MM.1S (cell line): ENCODE measurements around the gene IGHMBP2.

Experiments
- DNase-seq: peaks from one replicate; pipeline ENCODE4 v3.0.0-alpha.2; 2015
- H2AFZ ChIP-seq: fragments of 300-600 bp; sonication (generic); 2 replicates; pipeline ENCODE4 v1.6.0; 2016; ENCODE audit warnings: antibody characterized with exemption, low read length
- H3F3A ChIP-seq: fragments of 300-600 bp; sonication (generic); 2 replicates; pipeline ENCODE4 v1.6.1; 2016; ENCODE audit warnings: mild to moderate bottlenecking, antibody characterized with exemption, low read length, moderate library complexity, mixed read lengths; ENCODE audit not compliant: insufficient read depth
- H3K27ac ChIP-seq: fragments of 300-600 bp; sonication (generic); 2 replicates; pipeline ENCODE4 v1.5.1; 2016; ENCODE audit warnings: mild to moderate bottlenecking, low read length
- H3K27me3 ChIP-seq: fragments of 300-600 bp; sonication (generic); replicated peaks from 2 replicates; pipeline ENCODE4 v1.6.0; 2016; ENCODE audit warnings: low read length; ENCODE audit not compliant: insufficient read depth
- H3K36me3 ChIP-seq: fragments of 300-600 bp; sonication (generic); replicated peaks from 2 replicates; pipeline ENCODE4 v1.6.1; 2016; ENCODE audit warnings: mild to moderate bottlenecking, low read length, mixed read lengths; ENCODE audit not compliant: insufficient read depth
- H3K4me1 ChIP-seq: fragments of 300-600 bp; sonication (generic); 2 replicates; pipeline ENCODE4 v1.6.1; 2016; ENCODE audit warnings: low read length, mixed read lengths
- H3K4me2 ChIP-seq: fragments of 300-600 bp; sonication (generic); 2 replicates; pipeline ENCODE4 v1.6.0; 2016; ENCODE audit warnings: low read depth, low read length
- H3K4me3 ChIP-seq: fragments of 300-600 bp; sonication (generic); 2 replicates; pipeline ENCODE4 v1.5.1; 2016; ENCODE audit warnings: low read length, mixed read lengths
- H3K79me2 ChIP-seq: fragments of 300-600 bp; sonication (generic); 2 replicates; pipeline ENCODE4 v1.6.1; 2016; ENCODE audit warnings: mixed run types, low read length, mixed read lengths
- H3K9ac ChIP-seq: fragments of 300-600 bp; sonication (generic); 2 replicates; pipeline ENCODE4 v1.6.1; 2016; ENCODE audit warnings: low read length, mixed read lengths
- H3K9me2 ChIP-seq: fragments of 300-600 bp; sonication (generic); replicated peaks from 2 replicates; pipeline ENCODE4 v1.6.1; 2016; ENCODE audit warnings: mild to moderate bottlenecking, low read length, mixed read lengths; ENCODE audit not compliant: insufficient read depth
- H3K9me3 ChIP-seq: fragments of 300-600 bp; sonication (generic); replicated peaks from 2 replicates; pipeline ENCODE4 v1.6.1; 2016; ENCODE audit warnings: mild to moderate bottlenecking, low read length, mixed read lengths; ENCODE audit not compliant: insufficient read depth
- H4K20me1 ChIP-seq: fragments of 300-600 bp; sonication (generic); 2 replicates; pipeline ENCODE4 v1.6.1; 2016; ENCODE audit warnings: mild to moderate bottlenecking, low read length, moderate library complexity, mixed read lengths; ENCODE audit not compliant: insufficient read depth
- EZH2 ChIP-seq: fragments of 300-600 bp; sonication (generic); optimal IDR thresholded peaks from 2 replicates; pipeline ENCODE3; 2017; ENCODE audit warnings: low read depth, mild to moderate bottlenecking, antibody characterized with exemption, low read length, mixed read lengths
- EZH2phosphoT487 ChIP-seq: fragments of 300-600 bp; sonication (generic); IDR thresholded peaks from 2 replicates; pipeline ENCODE4 v1.6.1; 2018; ENCODE audit warnings: antibody characterized with exemption, low read length
- TF ChIP-seq, protein P1 (sequence below): fragments of 300-600 bp; sonication (generic); IDR thresholded peaks from 2 replicates; pipeline ENCODE4 v1.5.1; 2016; ENCODE audit warnings: antibody characterized with exemption, low read length, mixed read lengths

IGHMBP2 gene

DNA sequence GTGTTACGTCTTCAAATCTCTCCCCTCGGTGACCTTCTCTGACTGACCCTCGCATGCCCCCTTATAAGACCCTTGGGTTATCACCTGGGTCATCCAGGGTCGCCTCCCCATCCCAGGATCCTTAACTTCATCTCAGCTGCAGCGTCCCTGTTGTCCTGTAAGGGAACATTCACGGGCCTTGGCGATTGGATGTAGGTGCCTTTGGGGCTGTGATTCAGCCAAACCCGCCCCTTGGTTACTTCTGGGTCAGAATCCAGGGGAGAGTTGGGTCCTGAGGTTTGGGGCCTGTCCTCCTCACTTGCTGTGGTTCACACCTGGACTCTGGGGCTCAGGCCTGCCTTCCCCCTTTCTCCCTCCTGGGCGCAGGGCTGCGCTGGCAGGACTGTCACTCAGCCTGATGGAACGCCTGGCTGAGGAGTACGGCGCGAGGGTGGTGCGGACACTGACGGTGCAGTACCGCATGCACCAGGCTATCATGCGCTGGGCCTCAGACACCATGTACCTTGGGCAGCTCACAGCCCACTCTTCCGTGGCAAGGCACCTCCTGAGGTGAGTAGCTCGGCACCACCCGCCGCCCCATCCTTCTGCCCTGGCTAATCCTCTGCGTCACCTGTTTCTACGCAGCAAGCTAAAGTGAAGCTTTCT, 29.4 kb downstream of the IGHMBP2 start:
- no peak for TF ChIP-seq EZH2
- TF ChIP-seq, protein P1, sequence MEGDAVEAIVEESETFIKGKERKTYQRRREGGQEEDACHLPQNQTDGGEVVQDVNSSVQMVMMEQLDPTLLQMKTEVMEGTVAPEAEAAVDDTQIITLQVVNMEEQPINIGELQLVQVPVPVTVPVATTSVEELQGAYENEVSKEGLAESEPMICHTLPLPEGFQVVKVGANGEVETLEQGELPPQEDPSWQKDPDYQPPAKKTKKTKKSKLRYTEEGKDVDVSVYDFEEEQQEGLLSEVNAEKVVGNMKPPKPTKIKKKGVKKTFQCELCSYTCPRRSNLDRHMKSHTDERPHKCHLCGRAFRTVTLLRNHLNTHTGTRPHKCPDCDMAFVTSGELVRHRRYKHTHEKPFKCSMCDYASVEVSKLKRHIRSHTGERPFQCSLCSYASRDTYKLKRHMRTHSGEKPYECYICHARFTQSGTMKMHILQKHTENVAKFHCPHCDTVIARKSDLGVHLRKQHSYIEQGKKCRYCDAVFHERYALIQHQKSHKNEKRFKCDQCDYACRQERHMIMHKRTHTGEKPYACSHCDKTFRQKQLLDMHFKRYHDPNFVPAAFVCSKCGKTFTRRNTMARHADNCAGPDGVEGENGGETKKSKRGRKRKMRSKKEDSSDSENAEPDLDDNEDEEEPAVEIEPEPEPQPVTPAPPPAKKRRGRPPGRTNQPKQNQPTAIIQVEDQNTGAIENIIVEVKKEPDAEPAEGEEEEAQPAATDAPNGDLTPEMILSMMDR, result no peak
- TF ChIP-seq EZH2phosphoT487, result no peak
- Histone ChIP-seq H3K27me3 (no peaks in the 10 kb centered on the region), H3K36me3 (0 out of 2 replicates have a peak, but pooled peaks cover 4% of the 10 kb centered on the region)

DNA sequence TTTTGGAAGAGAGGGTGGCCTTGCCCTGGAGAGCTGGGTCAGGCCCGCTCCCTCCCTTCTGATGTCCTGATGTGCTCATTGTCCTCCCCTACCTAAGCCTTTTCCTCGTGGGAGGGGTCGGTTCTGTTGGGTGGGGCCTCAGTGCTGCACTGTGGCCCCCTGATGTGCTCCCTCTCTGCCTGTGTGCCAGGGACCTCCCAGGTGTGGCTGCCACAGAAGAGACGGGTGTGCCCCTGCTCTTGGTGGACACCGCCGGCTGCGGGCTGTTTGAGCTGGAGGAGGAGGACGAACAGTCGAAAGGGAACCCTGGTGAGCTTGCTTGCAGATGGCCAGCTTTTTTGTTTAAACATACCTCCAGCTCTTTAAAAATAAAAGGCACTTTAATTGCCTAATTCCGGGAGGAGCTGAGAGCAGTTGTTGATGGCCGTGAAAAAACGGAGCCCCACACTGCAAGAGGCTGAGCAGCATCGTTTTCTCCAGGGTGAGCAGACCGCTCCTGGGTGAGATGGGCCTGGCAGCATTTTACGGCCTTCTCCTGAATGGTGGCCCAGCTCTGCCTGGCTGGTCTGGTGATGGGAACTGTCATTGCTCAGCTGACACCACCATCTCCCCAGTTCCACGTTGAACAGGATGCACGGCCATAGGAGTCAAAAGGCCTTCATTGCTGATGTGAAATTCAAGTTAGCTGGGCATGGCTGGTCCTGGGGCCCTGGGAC, 30.1 kb downstream of the IGHMBP2 start:
- Histone ChIP-seq H3K27ac (no peak overlapping the region), H3F3A (no peaks in the 10 kb centered on the region), H3K4me3 (no peak overlapping the region), H3K36me3 (0 out of 2 replicates have a peak, but pooled peaks cover 4% of the 10 kb centered on the region), H2AFZ (no peak overlapping the region), H3K9ac (no peak overlapping the region), H3K79me2 (no peaks in the 10 kb centered on the region), H3K9me3 (no peaks in the 10 kb centered on the region), H3K4me1 (no peaks in the 10 kb centered on the region), H3K9me2 (no peaks in the 10 kb centered on the region), H4K20me1 (no peaks in the 10 kb centered on the region), H3K4me2 (no peak overlapping the region), H3K27me3 (no peaks in the 10 kb centered on the region)
- no peak for TF ChIP-seq EZH2phosphoT487
- no peak for TF ChIP-seq EZH2
- TF ChIP-seq, protein P1, result no peak
- DNase-seq, result no peak

More for the DNA sequence above, 29.4 kb downstream of the IGHMBP2 start:
- Histone ChIP-seq H3K4me1 (no peaks in the 10 kb centered on the region), H3K4me3 (no peak overlapping the region), H3K79me2 (no peaks in the 10 kb centered on the region), H4K20me1 (no peaks in the 10 kb centered on the region), H3K9me2 (no peaks in the 10 kb centered on the region), H3K4me2 (no peak overlapping the region), H3K9me3 (no peaks in the 10 kb centered on the region), H3K27ac (no peak overlapping the region), H3K9ac (no peak overlapping the region), H3F3A (no peaks in the 10 kb centered on the region), H2AFZ (no peak overlapping the region)
- DNase-seq, result no peak

DNA sequence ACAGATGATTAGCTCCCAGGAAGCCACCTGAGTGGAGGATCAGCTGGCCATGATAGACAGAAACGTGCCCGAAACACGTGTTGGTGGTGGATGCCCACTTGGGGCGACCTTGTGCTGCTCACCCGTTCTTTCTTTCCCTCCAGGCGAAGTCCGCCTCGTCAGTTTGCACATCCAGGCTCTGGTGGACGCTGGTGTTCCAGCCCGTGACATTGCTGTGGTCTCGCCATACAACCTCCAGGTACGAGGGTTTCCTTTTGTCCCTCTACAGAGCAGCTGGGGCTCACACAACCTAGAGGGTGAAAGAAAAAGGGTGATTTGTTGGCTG, 30.6 kb downstream of the IGHMBP2 start:
- H3K9ac ChIP-seq, result no peak overlapping the region
- H3K36me3 ChIP-seq, result 0 out of 2 replicates have a peak, but pooled peaks cover 4% of the 10 kb centered on the region

More for the DNA sequence above, 30.6 kb downstream of the IGHMBP2 start:
- no peak for TF ChIP-seq EZH2
- TF ChIP-seq, protein P1, result no peak
- no peak for TF ChIP-seq EZH2phosphoT487
- no peaks in the 10 kb centered on the region for H3K9me3 ChIP-seq
- no peak overlapping the region for H3K4me3 ChIP-seq
- H3K9me2 ChIP-seq, result no peaks in the 10 kb centered on the region
- H2AFZ ChIP-seq, result no peak overlapping the region
- no peak for DNase-seq
- H3K79me2 ChIP-seq, result no peaks in the 10 kb centered on the region
- no peaks in the 10 kb centered on the region for H3K27me3 ChIP-seq
- no peaks in the 10 kb centered on the region for H3F3A ChIP-seq
- no peaks in the 10 kb centered on the region for H4K20me1 ChIP-seq
- H3K4me2 ChIP-seq, result no peak overlapping the region
- H3K27ac ChIP-seq, result no peak overlapping the region
- no peaks in the 10 kb centered on the region for H3K4me1 ChIP-seq
